ENCODE measurements around the gene ANKS1A. TPM values are rescaled to one million over a fixed set of nuclear protein-coding genes. Genes with fewer than 3 reads are reported as not detected.

The ANKS1A gene
- total RNA-seq, 2 experiments from 2014 or later: 6.4 to 6.9 TPM

GRCh38 chr6:34924831-34925625 lies 36.0 kb downstream of the ANKS1A start:
- H3K4me3 Mint-ChIP-seq: no peak overlapping the region
- no peaks in the 10 kb centered on the region for H3K27me3 Mint-ChIP-seq
- Histone ChIP-seq H3K4me3 (ENCODE audit: low read length) (no peak overlapping the region), H3K4me1 (ENCODE audit: insufficient read depth, low read length) (no peaks in the 10 kb centered on the region), H3K36me3 (ENCODE audit: insufficient read depth, low read length) (no peaks in the 10 kb centered on the region), H3K27me3 (ENCODE audit: control insufficient read depth in 1 of 2, insufficient read depth in 2 of 2, low read length in 2 of 2) (no peaks in the 10 kb centered on the region), H3K27ac (ENCODE audit: low read depth in 1 of 2, low read length in 2 of 2) (no peak overlapping the region), H3K9me3 (ENCODE audit: control insufficient read depth in 1 of 2, insufficient read depth in 1 of 2, low read length in 2 of 2) (no peaks in the 10 kb centered on the region)
- ChIA-PET CTCF (no interaction called here), POLR2A (no interaction called here)
- no peak for TF ChIP-seq CTCF (IDR thresholded peaks at IDR 0.05)
- no peaks in the 10 kb centered on the region for H3K4me1 Mint-ChIP-seq (ENCODE audit: low read depth)
- no peak for ATAC-seq (ENCODE audit: poor library complexity)
- H3K36me3 Mint-ChIP-seq (ENCODE audit: low read depth): no peaks in the 10 kb centered on the region
- no peak overlapping the region for H3K27ac Mint-ChIP-seq
- no peak for DNase-seq
- H3K9me3 Mint-ChIP-seq: no peaks in the 10 kb centered on the region
- intact Hi-C loops (cut with DNase I, micrococcal nuclease): no loop called here

GRCh38 chr6:34926655-34927054 lies 37.6 kb downstream of the ANKS1A start:
- POLR2A ChIA-PET: no interaction called here
- Histone ChIP-seq H3K36me3 (ENCODE audit: insufficient read depth, low read length) (no peaks in the 10 kb centered on the region), H3K27ac (ENCODE audit: low read depth in 1 of 2, low read length in 2 of 2) (no peak overlapping the region), H3K4me1 (ENCODE audit: insufficient read depth, low read length) (no peaks in the 10 kb centered on the region), H3K27me3 (ENCODE audit: control insufficient read depth in 1 of 2, insufficient read depth in 2 of 2, low read length in 2 of 2) (no peaks in the 10 kb centered on the region), H3K9me3 (ENCODE audit: control insufficient read depth in 1 of 2, insufficient read depth in 1 of 2, low read length in 2 of 2) (no peaks in the 10 kb centered on the region), H3K4me3 (ENCODE audit: low read length) (no peak overlapping the region)
- no peaks in the 10 kb centered on the region for H3K4me1 Mint-ChIP-seq (ENCODE audit: low read depth)
- intact Hi-C loops (cut with DNase I, micrococcal nuclease): no loop called here
- H3K36me3 Mint-ChIP-seq (ENCODE audit: low read depth): no peaks in the 10 kb centered on the region
- CTCF ChIA-PET: no interaction called here
- ATAC-seq (ENCODE audit: poor library complexity) (no peak), DNase-seq (no peak)
- no peak for TF ChIP-seq CTCF (IDR thresholded peaks at IDR 0.05)
- H3K27me3 Mint-ChIP-seq: no peaks in the 10 kb centered on the region
- no peak overlapping the region for H3K27ac Mint-ChIP-seq
- no peak overlapping the region for H3K4me3 Mint-ChIP-seq
- no peaks in the 10 kb centered on the region for H3K9me3 Mint-ChIP-seq

- ATAC-seq (ENCODE audit: poor library complexity) (no peak), DNase-seq (no peak)
- Mint-ChIP-seq H3K27me3 (no peaks in the 10 kb centered on the region), H3K9me3 (no peaks in the 10 kb centered on the region), H3K4me3 (no peak overlapping the region), H3K4me1 (ENCODE audit: low read depth) (no peaks in the 10 kb centered on the region), H3K27ac (no peak overlapping the region), H3K36me3 (ENCODE audit: low read depth) (no peaks in the 10 kb centered on the region)
- Histone ChIP-seq H3K36me3 (ENCODE audit: insufficient read depth, low read length) (no peaks in the 10 kb centered on the region), H3K27me3 (ENCODE audit: control insufficient read depth in 1 of 2, insufficient read depth in 2 of 2, low read length in 2 of 2) (no peaks in the 10 kb centered on the region), H3K9me3 (ENCODE audit: control insufficient read depth in 1 of 2, insufficient read depth in 1 of 2, low read length in 2 of 2) (no peaks in the 10 kb centered on the region), H3K27ac (ENCODE audit: low read depth in 1 of 2, low read length in 2 of 2) (no peak overlapping the region), H3K4me1 (ENCODE audit: insufficient read depth, low read length) (no peaks in the 10 kb centered on the region), H3K4me3 (ENCODE audit: low read length) (no peak overlapping the region)
- intact Hi-C loops (cut with DNase I, micrococcal nuclease): no loop called here
- ChIA-PET CTCF (no interaction called here), POLR2A (no interaction called here)
- TF ChIP-seq CTCF (IDR thresholded peaks at IDR 0.05): no peak
These were observed 39.2 kb downstream of the ANKS1A start for GRCh38 chr6:34928220-34928619.
